IPS DF 6.9 (cell line): Measurements from ENCODE around the gene ADIPOR2.
A peak's percentile ranks its signal among the peaks of the same experiment; 100 is the strongest.

ENCODE experiments used
- DNase-seq: peaks from one replicate; pipeline ENCODE4 v3.0.0-alpha.2; 2013; ENCODE audit warnings: low read depth, low spot score
- H3K27ac ChIP-seq: one replicate; pipeline ENCODE4 v1.5.1; 2013; ENCODE audit warnings: low read length, control low read depth
- H3K27me3 ChIP-seq: 2 replicates; pipeline ENCODE4 v1.6.1; 2013; ENCODE audit warnings: mild to moderate bottlenecking, low read length; ENCODE audit not compliant: control insufficient read depth, insufficient read depth
- H3K36me3 ChIP-seq: 2 replicates; pipeline ENCODE4 v1.6.1; 2013; ENCODE audit warnings: low read length; ENCODE audit not compliant: control insufficient read depth, insufficient read depth
- H3K4me1 ChIP-seq: 2 replicates; pipeline ENCODE4 v1.6.1; 2013; ENCODE audit warnings: low read length; ENCODE audit not compliant: control insufficient read depth, insufficient read depth
- H3K4me3 ChIP-seq: 2 replicates; pipeline ENCODE4 v1.5.1; 2013; ENCODE audit warnings: mild to moderate bottlenecking, low read length
- H3K9me3 ChIP-seq: 2 replicates; pipeline ENCODE4 v1.6.1; 2013; ENCODE audit warnings: low read length, inconsistent platforms; ENCODE audit not compliant: control insufficient read depth, insufficient read depth
- WGBS: extraction: QIAGEN DNeasy Blood & Tissue Kit; methylation state at CpG from one replicate; pipeline ENCODE4 v1.1.7; 2013; ENCODE audit warnings: mixed read lengths, missing lambda C conversion rate; ENCODE audit not compliant: insufficient read length, insufficient coverage; 5-methylcytosine and 5-hydroxymethylcytosine counted together

The ADIPOR2 gene

DNA sequence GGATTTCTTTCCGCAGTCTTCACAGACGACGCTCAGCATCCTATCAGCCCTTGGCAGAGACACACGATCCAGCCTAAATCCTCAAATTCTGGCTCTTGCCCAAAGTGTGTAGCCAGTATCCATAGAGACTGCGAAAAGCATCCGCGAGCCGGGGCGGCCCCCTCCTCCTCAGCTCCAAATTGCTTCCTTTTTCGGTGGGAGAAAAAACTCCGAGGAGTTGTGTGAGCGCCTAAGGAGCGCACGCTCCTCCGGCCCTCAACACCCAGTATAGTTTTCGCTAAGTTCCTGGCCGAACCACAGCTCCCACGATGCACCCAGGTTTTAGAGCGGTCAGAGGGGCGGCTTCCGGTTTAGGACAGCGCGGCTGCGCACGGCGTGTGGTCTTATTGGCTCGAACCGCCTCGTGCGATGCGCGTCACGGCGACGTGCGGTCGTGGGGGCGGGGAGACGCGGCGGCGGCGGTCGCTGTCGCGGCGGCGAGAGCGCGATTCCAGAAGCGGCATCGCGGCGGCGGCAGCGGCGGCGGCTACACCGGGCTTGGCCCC lies at the start of gene ADIPOR2:
ADIPOR2 (plus strand) TSS at position 493 of the 545 bp plus-strand sequence. CDS start 63,274 bp downstream, outside the sequence.
- Histone ChIP-seq H3K4me3 (peak within 1 kb of the TSS; percentile 58; the same call in 1 of the 2 replicates), H3K36me3 (no peaks in the 10 kb centered on the region), H3K27me3 (no peaks in the 10 kb centered on the region), H3K27ac (no peak within 1 kb of the TSS), H3K9me3 (no peaks in the 10 kb centered on the region), H3K4me1 (no peaks in the 10 kb centered on the region)
- WGBS = no CpG with 5 or more reads among the region's 59 CpGs
- peak; percentile 94 for DNase-seq

GRCh38 chr12:1642513-1642912 lies 48.4 kb upstream of the ADIPOR2 start:
- H3K4me1 ChIP-seq = no peaks in the 10 kb centered on the region; the same call in 1 of the 2 replicates
- no peaks in the 10 kb centered on the region for H3K9me3 ChIP-seq
- H3K4me3 ChIP-seq = no peak overlapping the region
- no CpG with 5 or more reads among the region's 7 CpGs for WGBS
- no peaks in the 10 kb centered on the region for H3K36me3 ChIP-seq
- no peak for DNase-seq
- no peak overlapping the region for H3K27ac ChIP-seq
- H3K27me3 ChIP-seq = no peaks in the 10 kb centered on the region

- H3K36me3 ChIP-seq = no peaks in the 10 kb centered on the region
- DNase-seq = no peak
- no CpG with 5 or more reads among the region's 9 CpGs for WGBS
Measured at GRCh38 chr12:1643043-1643442, 47.8 kb upstream of the ADIPOR2 start.

GRCh38 chr12:1643905-1644533 lies 46.9 kb upstream of the ADIPOR2 start:
- no peaks in the 10 kb centered on the region; the same call in 1 of the 2 replicates for H3K4me1 ChIP-seq
- no peaks in the 10 kb centered on the region for H3K9me3 ChIP-seq
- no peak for DNase-seq
- H3K27me3 ChIP-seq = no peaks in the 10 kb centered on the region
- H3K4me3 ChIP-seq = no peak overlapping the region
- no peaks in the 10 kb centered on the region for H3K36me3 ChIP-seq
- no CpG with 5 or more reads among the region's 7 CpGs for WGBS
- no peak overlapping the region for H3K27ac ChIP-seq

More at GRCh38 chr12:1643043-1643442, 47.8 kb upstream of the ADIPOR2 start:
- Histone ChIP-seq H3K27me3 (no peaks in the 10 kb centered on the region), H3K27ac (no peak overlapping the region), H3K9me3 (no peaks in the 10 kb centered on the region), H3K4me3 (no peak overlapping the region), H3K4me1 (no peaks in the 10 kb centered on the region; the same call in 1 of the 2 replicates)

- Histone ChIP-seq H3K4me3 (no peak overlapping the region), H3K36me3 (no peaks in the 10 kb centered on the region), H3K27me3 (no peaks in the 10 kb centered on the region), H3K9me3 (no peaks in the 10 kb centered on the region), H3K27ac (no peak overlapping the region), H3K4me1 (no peaks in the 10 kb centered on the region; the same call in 1 of the 2 replicates)
- DNase-seq = no peak
- no CpG with 5 or more reads among the region's 15 CpGs for WGBS
Measured at GRCh38 chr12:1644534-1645438, 46.1 kb upstream of the ADIPOR2 start.

GRCh38 chr12:1645819-1646218 lies 45.1 kb upstream of the ADIPOR2 start:
- Histone ChIP-seq H3K27ac (no peak overlapping the region), H3K27me3 (no peaks in the 10 kb centered on the region), H3K4me1 (no peaks in the 10 kb centered on the region; the same call in 1 of the 2 replicates), H3K36me3 (no peaks in the 10 kb centered on the region), H3K9me3 (no peaks in the 10 kb centered on the region), H3K4me3 (no peak overlapping the region)
- WGBS = no CpG with 5 or more reads among the region's 29 CpGs
- no peak for DNase-seq

GRCh38 chr12:1646569-1647284 lies 44.1 kb upstream of the ADIPOR2 start:
- H3K4me1 ChIP-seq = no peaks in the 10 kb centered on the region; the same call in 1 of the 2 replicates
- no peak for DNase-seq
- no peaks in the 10 kb centered on the region for H3K36me3 ChIP-seq
- no peak overlapping the region for H3K27ac ChIP-seq
- H3K9me3 ChIP-seq = no peaks in the 10 kb centered on the region
- H3K4me3 ChIP-seq = no peak overlapping the region
- no peaks in the 10 kb centered on the region for H3K27me3 ChIP-seq
- WGBS = no CpG with 5 or more reads among the region's 21 CpGs

GRCh38 chr12:1647285-1647669 lies 43.6 kb upstream of the ADIPOR2 start:
- Histone ChIP-seq H3K27me3 (no peaks in the 10 kb centered on the region), H3K4me3 (no peak overlapping the region), H3K9me3 (no peaks in the 10 kb centered on the region), H3K27ac (no peak overlapping the region), H3K4me1 (no peaks in the 10 kb centered on the region; the same call in 1 of the 2 replicates), H3K36me3 (no peaks in the 10 kb centered on the region)
- DNase-seq = no peak
- no CpG with 5 or more reads among the region's 3 CpGs for WGBS

- no peak for DNase-seq
- no peak overlapping the region for H3K27ac ChIP-seq
- no CpG with 5 or more reads among the region's 5 CpGs for WGBS
- H3K4me1 ChIP-seq = no peaks in the 10 kb centered on the region; the same call in 1 of the 2 replicates
- no peaks in the 10 kb centered on the region for H3K9me3 ChIP-seq
- H3K27me3 ChIP-seq = no peaks in the 10 kb centered on the region
- H3K36me3 ChIP-seq = no peaks in the 10 kb centered on the region
- H3K4me3 ChIP-seq = no peak overlapping the region
Measured at GRCh38 chr12:1650260-1650977, 40.5 kb upstream of the ADIPOR2 start.
